HepG2 (cell line): ENCODE data around the gene LDLRAD3. TPM values are rescaled to one million over a fixed set of nuclear protein-coding genes. Genes with fewer than 3 reads are reported as not detected.

Experiments
- ATAC-seq: fragments of 200-7000 bp; cut with Tn5 transposase; 3 replicates; pipeline ENCODE4 v1.9.1; 2020; ENCODE audit warnings: mild to moderate bottlenecking, moderate library complexity
- BruUV-seq: library from RNA; stranded (reverse); fragments of 400-500 nt; replicated peaks from 2 replicates; lab custom pipeline; 2021; lab: Mats Ljungman, UMichigan
- CTCF ChIA-PET: fragments of 300-600 bp; formaldehyde crosslinking; extraction: SDS; loops from one replicate; lab custom pipeline; 2021; ENCODE audit warnings: low total read pairs, inconsistent platforms, low intra/inter-chr PET ratio; lab: Yijun Ruan, JAX
- POLR2A ChIA-PET: fragments of 350-600 bp; sonication (Branson Sonifier 250); formaldehyde crosslinking; loops from one replicate; lab custom pipeline; 2020; ENCODE audit warnings: antibody characterized with exemption, inconsistent platforms; lab: Yijun Ruan, JAX
- DNase-seq: peaks from one replicate; pipeline ENCODE4 v3.0.0-alpha.2; 2015; ENCODE audit warnings: low spot score
- FAIRE-seq: peaks from 3 replicates; lab custom pipeline; 2011; peaks lifted over from hg19 to GRCh38; lab: Jason Lieb, UNC
- H2AFZ ChIP-seq: one replicate; pipeline ENCODE4 v1.6.1; 2011; ENCODE audit warnings: low read length, inconsistent platforms
- H3K27ac ChIP-seq: fragments of 300-600 bp; 3 replicates; pipeline ENCODE4 v1.8.0; 2011; ENCODE audit warnings: mixed run types, mild to moderate bottlenecking, mixed read lengths, low read length, inconsistent platforms; ENCODE audit not compliant: insufficient read depth; ENCODE audit errors: extremely low read length
- H3K27me3 ChIP-seq, 2 experiments: fragments of 200-600 bp in 1 of 2; 2 replicates in 1 of 2; 3 replicates in 1 of 2; pipeline versions ENCODE4 v1.6.0 to v1.8.0; 2011; ENCODE audit warnings: low read length in 2 of 2, mild to moderate bottlenecking in 2 of 2, moderate library complexity in 2 of 2, inconsistent platforms in 1 of 2; ENCODE audit not compliant: insufficient read depth in 2 of 2, control insufficient read depth in 1 of 2
- H3K36me3 ChIP-seq, 2 experiments: fragments of 200-600 bp in 1 of 2; replicated peaks in 1 of 2; 2 replicates in 1 of 2; 3 replicates in 1 of 2; pipeline versions ENCODE4 v1.5.1 to v1.8.0; 2011; ENCODE audit warnings: low read length in 2 of 2, inconsistent platforms in 1 of 2; ENCODE audit not compliant: insufficient read depth in 2 of 2, control insufficient read depth in 1 of 2
- H3K4me1 ChIP-seq: 2 replicates; pipeline ENCODE4 v1.5.1; 2012; ENCODE audit warnings: low read length, inconsistent platforms; ENCODE audit not compliant: insufficient read depth
- H3K4me2 ChIP-seq: 2 replicates; pipeline ENCODE4 v1.6.0; 2011; ENCODE audit warnings: low read depth, low read length, inconsistent platforms
- H3K4me3 ChIP-seq, 3 experiments: fragments of 200-600 bp in 1 of 3; sonication (generic), shearing (Covaris generic) in 1 of 3; replicated peaks in 1 of 3; 2 replicates each; pipeline ENCODE4 v1.5.1; 2011 to 2016; ENCODE audit warnings: low read length in 3 of 3, inconsistent platforms in 2 of 3, low read depth in 2 of 3, mild to moderate bottlenecking in 2 of 3, control low read depth in 1 of 3, mixed read lengths in 1 of 3; ENCODE audit not compliant: insufficient read depth in 1 of 3
- H3K79me2 ChIP-seq: one replicate; pipeline ENCODE4 v1.6.1; 2011; ENCODE audit warnings: low read length, inconsistent platforms; ENCODE audit not compliant: insufficient read depth
- H3K9ac ChIP-seq: 2 replicates; pipeline ENCODE4 v1.6.0; 2011; ENCODE audit warnings: mild to moderate bottlenecking, low read depth, low read length, inconsistent platforms; ENCODE audit not compliant: insufficient read depth
- H3K9me3 ChIP-seq: 2 replicates; pipeline ENCODE4 v1.5.1; 2012; ENCODE audit warnings: mild to moderate bottlenecking, low read length
- H4K20me1 ChIP-seq: 2 replicates; pipeline ENCODE4 v1.6.0; 2011; ENCODE audit warnings: inconsistent platforms, mild to moderate bottlenecking, low read length, moderate library complexity; ENCODE audit not compliant: insufficient read depth
- CEBPZ ChIP-seq: IDR thresholded peaks from 2 replicates; pipeline ENCODE4 v1.6.1; 2012; ENCODE audit warnings: low read length, improper control_type of control experiment
- DDIT3 ChIP-seq: sonication (generic); formaldehyde crosslinking; IDR thresholded peaks from 2 replicates; pipeline ENCODE4 v1.4.0; 2020; ENCODE audit warnings: mild to moderate bottlenecking, missing genetic modification reagents
- E2F2 ChIP-seq: sonication (generic); formaldehyde crosslinking; IDR thresholded peaks from 2 replicates; pipeline ENCODE4 v1.4.0; 2020; ENCODE audit warnings: missing genetic modification reagents, borderline replicate concordance
- FOXK1 ChIP-seq: sonication (generic); formaldehyde crosslinking; IDR thresholded peaks from 2 replicates; pipeline ENCODE4 v1.4.0; 2020; ENCODE audit warnings: low read depth, missing genetic modification reagents, borderline replicate concordance
- GFI1 ChIP-seq: sonication (generic); formaldehyde crosslinking; IDR thresholded peaks from 2 replicates; pipeline ENCODE4 v1.5.0; 2020; ENCODE audit warnings: missing genetic modification reagents, mild to moderate bottlenecking, borderline replicate concordance
- KAT8 ChIP-seq: IDR thresholded peaks from 2 replicates; pipeline ENCODE4 v1.6.1; 2016; ENCODE audit warnings: missing genetic modification reagents, missing compliant biosample characterization
- KDM5A ChIP-seq: fragments of 200-600 bp; sonication (generic); IDR thresholded peaks from 2 replicates; pipeline ENCODE4 v1.7.0; 2018; ENCODE audit warnings: antibody characterized with exemption, mild to moderate bottlenecking, low read length, borderline replicate concordance
- SP5 ChIP-seq: IDR thresholded peaks from 2 replicates; pipeline ENCODE4 v1.6.1; 2016; ENCODE audit warnings: low read depth, borderline replicate concordance
- ZNF280D ChIP-seq: sonication (generic); formaldehyde crosslinking; IDR thresholded peaks from 2 replicates; pipeline ENCODE4 v1.5.1; 2020; ENCODE audit warnings: mild to moderate bottlenecking, missing genetic modification reagents
- ZNF572 ChIP-seq: sonication (generic); formaldehyde crosslinking; IDR thresholded peaks from 2 replicates; pipeline ENCODE4 v1.5.1; 2020; ENCODE audit warnings: mild to moderate bottlenecking, missing genetic modification reagents
- ZNF598 ChIP-seq: sonication (generic); formaldehyde crosslinking; IDR thresholded peaks from 2 replicates; pipeline ENCODE4 v1.5.1; 2020; ENCODE audit warnings: mild to moderate bottlenecking, missing genetic modification reagents, borderline replicate concordance
- WGBS: methylation state at CpG from one replicate; pipeline ENCODE4 v1.1.6; 2017; ENCODE audit warnings: low lambda C conversion rate; 5-methylcytosine and 5-hydroxymethylcytosine counted together
- in situ Hi-C: cut with HindIII; loops from 2 replicates; pipeline ENCODE4 v1.10.0; 2017; ENCODE audit warnings: low pct_unique_long_range_greater_than_20kb; ENCODE audit not compliant: extremely low pct_ligation_motif_present
- intact Hi-C: fragments of 100-400 bp; cut with micrococcal nuclease; formaldehyde crosslinking; loops from one replicate; pipeline ENCODE4 v1.10.0; 2022; ENCODE audit not compliant: unreplicated experiment
- polyA plus RNA-seq, 8 experiments: library from polyadenylated mRNA; depleted of rRNA in 3 of 8; stranded (reverse) in 7 of 8; unstranded in 1 of 8; fragments of >200 nt; fragmentation: Illumina TruSeq in 4 of 8; extraction: Trizol in 4 of 8; gene quantifications; 2 replicates each; pipeline versions ENCODE4 v1.2.1 to v1.2.3, GENCODE V29; 2011 to 2016; ENCODE audit warnings: low read depth in 4 of 8, missing spikeins in 1 of 8, mixed read lengths in 1 of 8; ENCODE audit not compliant: insufficient read depth in 1 of 8
- total RNA-seq, 5 experiments: library from RNA; depleted of rRNA; stranded (reverse); fragments of >200 nt; fragmentation: Illumina TruSeq; extraction: Trizol; gene quantifications; 2 replicates each; pipeline ENCODE4 v1.2.3, GENCODE V29; 2016; ENCODE audit warnings: low read depth in 1 of 5

LDLRAD3 gene
- total and polyA plus RNA-seq, 2 of the 13 experiments (the other 11 are each of a cell fraction or from before 2014, with no cell fraction given), result 0.50 to 0.60 TPM

- peaks cover 0 to 3% of the 10 kb centered on the region in 2 experiments; a peak in 1 of 5 replicates for H3K36me3 ChIP-seq
- no TSS peak for BruUV-seq
- H3K9me3 ChIP-seq, result no peaks in the 10 kb centered on the region
- DNase-seq (no peak), ATAC-seq (no peak), FAIRE-seq (no peak)
- H3K4me1 ChIP-seq, result no peaks in the 10 kb centered on the region
- no peak overlapping the region for H3K4me2 ChIP-seq
- WGBS, result 14% methylated on average over 5 of the region's 5 CpGs
- H3K27me3 ChIP-seq, result peaks cover 0 to 3% of the 10 kb centered on the region in 2 experiments; a peak in 1 of 5 replicates
- no peaks in the 10 kb centered on the region for H3K79me2 ChIP-seq
- ChIA-PET POLR2A (no interaction called here), CTCF (interaction anchor here (1.5 kb wide), 1 partner anchor 650 kb away, joined by 11 read pairs; no protein-coding TSS in a partner anchor)
- H3K27ac ChIP-seq, result no peak overlapping the region
- H2AFZ ChIP-seq, result no peak overlapping the region
- no peaks in the 10 kb centered on the region for H4K20me1 ChIP-seq
- TF ChIP-seq SP5 (CRISPR knock-in tag), result no peak
- no peak for TF ChIP-seq ZNF280D (CRISPR knock-in tag)
- TF ChIP-seq CEBPZ, result no peak
- no peak for TF ChIP-seq ZNF598 (CRISPR knock-in tag)
- TF ChIP-seq DDIT3, result no peak
- no peak for TF ChIP-seq FOXK1 (CRISPR knock-in tag)
- no peak for TF ChIP-seq KAT8 (CRISPR knock-in tag)
- no peak for TF ChIP-seq ZNF572 (CRISPR knock-in tag)
- TF ChIP-seq KDM5A, result no peak
- no peak for TF ChIP-seq E2F2 (CRISPR knock-in tag)
- no peak for TF ChIP-seq GFI1 (CRISPR knock-in tag)
- H3K4me3 ChIP-seq, result no peak overlapping the region
- intact Hi-C loops, result loop anchor here (1.0 to 5.0 kb wide), 3 partner anchors 211 to 779 kb away; no protein-coding TSS in a partner anchor
- in situ Hi-C loops, result loop anchor here (5.0 to 25.0 kb wide), 4 partner anchors 222 to 779 kb away; partner anchors contain the start of gene FJX1
- no peak overlapping the region for H3K9ac ChIP-seq
Observed at GRCh38 chr11:36266767-36267166, 322.9 kb downstream of the LDLRAD3 start.
